WTC11 (cell line): ENCODE measurements around the gene RSPH3. TPM values are rescaled to one million over a fixed set of nuclear protein-coding genes. Genes with fewer than 3 reads are reported as not detected.

Source experiments
- ATAC-seq: fragments of 200-7000 bp; cut with Tn5 transposase; 2 replicates; pipeline ENCODE4 v1.10.0; 2021; ENCODE audit warnings: mild to moderate bottlenecking, moderate library complexity
- CTCF ChIA-PET: fragments of 300-600 bp; sonication (Branson Sonifier 250); formaldehyde crosslinking; loops from one replicate; lab custom pipeline; 2021; ENCODE audit warnings: antibody characterized with exemption; lab: Charles Lee
- POLR2A ChIA-PET: fragments of 350-600 bp; sonication (Branson Sonifier 250); formaldehyde crosslinking; loops from one replicate; lab custom pipeline; 2021; ENCODE audit warnings: antibody characterized with exemption; lab: Charles Lee
- DNase-seq: peaks from one replicate; pipeline ENCODE4 v3.0.0; 2021; ENCODE audit warnings: low spot score
- H3K27ac Mint-ChIP-seq: 2 replicates; pipeline ENCODE4 v1.8.0; 2021; ENCODE audit warnings: mixed read lengths
- H3K27me3 Mint-ChIP-seq: 2 replicates; pipeline ENCODE4 v1.8.0; 2021; ENCODE audit warnings: low read depth, mild to moderate bottlenecking, moderate library complexity, mixed read lengths
- H3K36me3 Mint-ChIP-seq: 2 replicates; pipeline ENCODE4 v1.8.0; 2021; ENCODE audit warnings: mixed read lengths
- H3K4me1 Mint-ChIP-seq: 2 replicates; pipeline ENCODE4 v1.8.0; 2022; ENCODE audit warnings: mixed read lengths
- H3K4me3 Mint-ChIP-seq: 2 replicates; pipeline ENCODE4 v1.8.0; 2021; ENCODE audit warnings: mild to moderate bottlenecking, moderate library complexity, mixed read lengths
- H3K9me3 Mint-ChIP-seq: 2 replicates; pipeline ENCODE4 v1.8.0; 2021; ENCODE audit warnings: mixed read lengths
- AR ChIP-seq: fragments of 250-450 bp; sonication (Bioruptor Pico); IDR thresholded peaks from 2 replicates; pipeline ENCODE4 v1.9.0; 2021; ENCODE audit warnings: mild to moderate bottlenecking
- CTCF ChIP-seq: fragments of 200-600 bp; IDR thresholded peaks from 2 replicates; pipeline ENCODE4 v1.8.0; 2022; ENCODE audit warnings: antibody characterized with exemption
- NFATC4 ChIP-seq: fragments of 250-450 bp; sonication (Bioruptor Pico); IDR thresholded peaks from 2 replicates; pipeline ENCODE4 v1.9.0; 2021; ENCODE audit warnings: mild to moderate bottlenecking
- NFE2L1 ChIP-seq: sonication (generic); formaldehyde crosslinking; IDR thresholded peaks from 2 replicates; pipeline ENCODE4 v1.8.1; 2023; ENCODE audit warnings: missing genetic modification reagents
- NR1H2 ChIP-seq: sonication (generic); formaldehyde crosslinking; IDR thresholded peaks from 2 replicates; pipeline ENCODE4 v1.9.0; 2021; ENCODE audit warnings: mild to moderate bottlenecking, moderate library complexity, missing genetic modification reagents
- PREB ChIP-seq: sonication (generic); formaldehyde crosslinking; IDR thresholded peaks from 2 replicates; pipeline ENCODE4 v1.8.1; 2022; ENCODE audit warnings: mild to moderate bottlenecking, missing genetic modification reagents, moderate library complexity, borderline replicate concordance
- TP53 ChIP-seq: sonication (generic); formaldehyde crosslinking; IDR thresholded peaks from 2 replicates; pipeline ENCODE4 v1.8.1; 2023; ENCODE audit warnings: mild to moderate bottlenecking, missing genetic modification reagents
- ZNF281 ChIP-seq: sonication (generic); formaldehyde crosslinking; IDR thresholded peaks from 2 replicates; pipeline ENCODE4 v1.8.0; 2023; ENCODE audit warnings: mild to moderate bottlenecking, missing genetic modification reagents
- total RNA-seq: library from RNA; stranded (reverse); gene quantifications from 3 replicates; pipeline ENCODE4 v1.2.3, GENCODE V29; 2021
- TF ChIP-seq, protein P1 (sequence below): sonication (generic); formaldehyde crosslinking; IDR thresholded peaks from 2 replicates; pipeline ENCODE4 v1.8.1; 2022; ENCODE audit warnings: low read depth, missing genetic modification reagents, borderline replicate concordance
- TF ChIP-seq, protein P2 (sequence below): sonication (generic); formaldehyde crosslinking; IDR thresholded peaks from 2 replicates; pipeline ENCODE4 v1.8.0; 2022; ENCODE audit warnings: mild to moderate bottlenecking, missing genetic modification reagents
- TF ChIP-seq, protein P3 (sequence below): sonication (generic); formaldehyde crosslinking; conservative IDR thresholded peaks from 2 replicates; pipeline ENCODE4 v1.8.1; 2023; ENCODE audit warnings: mild to moderate bottlenecking, low read depth, missing genetic modification reagents, moderate library complexity

RSPH3 gene
- total RNA-seq, 1 experiment from 2014 or later: 3.2 TPM

GRCh38 chr6:159042826-159043181, 42.8 kb upstream of the RSPH3 start:
- no peak overlapping the region for H3K27ac Mint-ChIP-seq
- CTCF ChIA-PET: interaction anchor here (0.6 to 7.6 kb wide), 23 partner anchors 9 to 1359 kb away, joined by 3 to 92 read pairs (median 5); partner anchors contain the start of gene RSPH3
- POLR2A ChIA-PET: interaction anchor here (0.5 kb wide), 1 partner anchor 223 kb away, joined by 3 read pairs; the partner anchor contains the start of gene EZR
- H3K4me1 Mint-ChIP-seq: peaks cover 29% of the 10 kb centered on the region
- no peaks in the 10 kb centered on the region for H3K36me3 Mint-ChIP-seq
- H3K27me3 Mint-ChIP-seq: no peaks in the 10 kb centered on the region; the same call in 1 of the 2 replicates
- DNase-seq (no peak), ATAC-seq (no peak)
- H3K4me3 Mint-ChIP-seq: no peak overlapping the region
- TF ChIP-seq, protein P1, sequence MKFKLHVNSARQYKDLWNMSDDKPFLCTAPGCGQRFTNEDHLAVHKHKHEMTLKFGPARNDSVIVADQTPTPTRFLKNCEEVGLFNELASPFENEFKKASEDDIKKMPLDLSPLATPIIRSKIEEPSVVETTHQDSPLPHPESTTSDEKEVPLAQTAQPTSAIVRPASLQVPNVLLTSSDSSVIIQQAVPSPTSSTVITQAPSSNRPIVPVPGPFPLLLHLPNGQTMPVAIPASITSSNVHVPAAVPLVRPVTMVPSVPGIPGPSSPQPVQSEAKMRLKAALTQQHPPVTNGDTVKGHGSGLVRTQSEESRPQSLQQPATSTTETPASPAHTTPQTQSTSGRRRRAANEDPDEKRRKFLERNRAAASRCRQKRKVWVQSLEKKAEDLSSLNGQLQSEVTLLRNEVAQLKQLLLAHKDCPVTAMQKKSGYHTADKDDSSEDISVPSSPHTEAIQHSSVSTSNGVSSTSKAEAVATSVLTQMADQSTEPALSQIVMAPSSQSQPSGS (CRISPR knock-in tag): no peak
- TF ChIP-seq, protein P2, sequence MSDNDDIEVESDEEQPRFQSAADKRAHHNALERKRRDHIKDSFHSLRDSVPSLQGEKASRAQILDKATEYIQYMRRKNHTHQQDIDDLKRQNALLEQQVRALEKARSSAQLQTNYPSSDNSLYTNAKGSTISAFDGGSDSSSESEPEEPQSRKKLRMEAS (CRISPR knock-in tag): no peak
- no peak for TF ChIP-seq NR1H2
- no peaks in the 10 kb centered on the region for H3K9me3 Mint-ChIP-seq

- no peaks in the 10 kb centered on the region for H3K9me3 Mint-ChIP-seq
- ATAC-seq (peak; percentile 91), DNase-seq (peak; percentile 81)
- H3K27me3 Mint-ChIP-seq: no peaks in the 10 kb centered on the region; the same call in 1 of the 2 replicates
- peak overlapping the region; percentile 46 for H3K4me3 Mint-ChIP-seq
- CTCF ChIA-PET: interaction anchor here (0.6 to 7.6 kb wide), 25 partner anchors 9 to 1359 kb away, joined by 3 to 92 read pairs (median 5); partner anchors contain the start of gene RSPH3
- TF ChIP-seq CTCF (peak; percentile 81), NFATC4 (CRISPR knock-in tag) (no peak), AR (CRISPR knock-in tag) (no peak), NFE2L1 (CRISPR knock-in tag) (no peak)
- TF ChIP-seq, protein P3, sequence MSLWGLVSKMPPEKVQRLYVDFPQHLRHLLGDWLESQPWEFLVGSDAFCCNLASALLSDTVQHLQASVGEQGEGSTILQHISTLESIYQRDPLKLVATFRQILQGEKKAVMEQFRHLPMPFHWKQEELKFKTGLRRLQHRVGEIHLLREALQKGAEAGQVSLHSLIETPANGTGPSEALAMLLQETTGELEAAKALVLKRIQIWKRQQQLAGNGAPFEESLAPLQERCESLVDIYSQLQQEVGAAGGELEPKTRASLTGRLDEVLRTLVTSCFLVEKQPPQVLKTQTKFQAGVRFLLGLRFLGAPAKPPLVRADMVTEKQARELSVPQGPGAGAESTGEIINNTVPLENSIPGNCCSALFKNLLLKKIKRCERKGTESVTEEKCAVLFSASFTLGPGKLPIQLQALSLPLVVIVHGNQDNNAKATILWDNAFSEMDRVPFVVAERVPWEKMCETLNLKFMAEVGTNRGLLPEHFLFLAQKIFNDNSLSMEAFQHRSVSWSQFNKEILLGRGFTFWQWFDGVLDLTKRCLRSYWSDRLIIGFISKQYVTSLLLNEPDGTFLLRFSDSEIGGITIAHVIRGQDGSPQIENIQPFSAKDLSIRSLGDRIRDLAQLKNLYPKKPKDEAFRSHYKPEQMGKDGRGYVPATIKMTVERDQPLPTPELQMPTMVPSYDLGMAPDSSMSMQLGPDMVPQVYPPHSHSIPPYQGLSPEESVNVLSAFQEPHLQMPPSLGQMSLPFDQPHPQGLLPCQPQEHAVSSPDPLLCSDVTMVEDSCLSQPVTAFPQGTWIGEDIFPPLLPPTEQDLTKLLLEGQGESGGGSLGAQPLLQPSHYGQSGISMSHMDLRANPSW: no peak
- peaks cover 29% of the 10 kb centered on the region for H3K4me1 Mint-ChIP-seq
- H3K36me3 Mint-ChIP-seq: no peaks in the 10 kb centered on the region
- POLR2A ChIA-PET: interaction anchor here (0.5 kb wide), 1 partner anchor 223 kb away, joined by 3 read pairs; the partner anchor contains the start of gene EZR
- peak overlapping the region; percentile 92 for H3K27ac Mint-ChIP-seq
Measured at GRCh38 chr6:159042003-159042825, 42.2 kb upstream of the RSPH3 start.

DNA sequence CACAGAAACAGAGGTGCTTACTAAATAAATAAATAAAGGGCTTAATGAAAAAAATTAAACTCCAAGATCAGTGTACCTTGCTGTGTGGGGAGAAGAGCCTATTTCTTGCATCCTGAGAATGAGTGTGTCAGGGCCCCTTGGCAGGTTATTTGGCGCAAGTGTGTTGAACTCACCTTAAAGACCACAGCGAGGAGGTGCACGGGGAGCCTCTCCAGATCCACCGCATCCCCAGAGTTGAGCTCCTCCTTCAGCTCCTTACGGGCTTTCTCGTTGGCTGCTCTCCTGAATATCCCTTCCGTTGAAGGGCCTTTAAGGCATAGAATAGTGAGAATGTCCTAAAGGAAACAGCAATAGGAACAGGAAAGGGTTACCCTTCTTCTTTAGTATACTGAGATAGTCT, 41.2 kb upstream of the RSPH3 start:
- DNase-seq (no peak), ATAC-seq (no peak)
- Mint-ChIP-seq H3K4me1 (peaks cover 29% of the 10 kb centered on the region), H3K27me3 (no peaks in the 10 kb centered on the region; the same call in 1 of the 2 replicates), H3K9me3 (no peaks in the 10 kb centered on the region), H3K27ac (no peak overlapping the region; the same call in 1 of the 2 replicates), H3K4me3 (no peak overlapping the region), H3K36me3 (no peaks in the 10 kb centered on the region)
- ChIA-PET CTCF (interaction anchor here (0.9 to 7.6 kb wide), 12 partner anchors 9 to 350 kb away, joined by 3 to 92 read pairs (median 12); partner anchors contain the start of gene RSPH3), POLR2A (no interaction called here)
- TF ChIP-seq PREB (no peak), ZNF281 (CRISPR knock-in tag) (no peak), TP53 (no peak)
- TF ChIP-seq, protein P2 (CRISPR knock-in tag): no peak
